Measurements from ENCODE around the gene MDP1.
"Not testable (repeated sequence)": the region's sequence is repeated elsewhere in the genome, so short reads cannot be mapped to it uniquely, and the experiment has no call there.

Gene MDP1

GRCh38 chr14:24226473-24226872 is 10.6 kb upstream of the MDP1 start:
- Histone ChIP-seq H3K9ac (ENCODE audit: insufficient read length, low read depth) (no peak overlapping the region), H3K4me1 (ENCODE audit: insufficient read depth, insufficient read length) (no peaks in the 10 kb centered on the region), H3K27me3 (ENCODE audit: insufficient read depth, insufficient read length) (no peaks in the 10 kb centered on the region), H3K9me3 (ENCODE audit: insufficient read depth, low read length) (no peaks in the 10 kb centered on the region), H3K36me3 (ENCODE audit: insufficient read depth, insufficient read length, low read length) (peaks cover 20% of the 10 kb centered on the region), H3K4me3 (ENCODE audit: insufficient read length, low read depth) (no peak overlapping the region)
- no peak for DNase-seq (ENCODE audit: low read depth, low spot score)
- TF ChIP-seq ZNF274 (IDR thresholded peaks at IDR 0.05; ENCODE audit: low read depth, low read length) (no peak), YY1 (IDR thresholded peaks at IDR 0.05; ENCODE audit: insufficient read depth, insufficient read length) (no peak), SUZ12 (IDR thresholded peaks at IDR 0.05; ENCODE audit: extremely low read depth, insufficient read depth, insufficient read length) (no peak)

- no peak overlapping the region for H3K9ac ChIP-seq (ENCODE audit: insufficient read length, low read depth)
- H3K27me3 ChIP-seq (ENCODE audit: insufficient read depth, insufficient read length), result no peaks in the 10 kb centered on the region
- H3K4me3 ChIP-seq (ENCODE audit: insufficient read length, low read depth), result no peak overlapping the region
- no peak for TF ChIP-seq SUZ12 (IDR thresholded peaks at IDR 0.05; ENCODE audit: extremely low read depth, insufficient read depth, insufficient read length)
- no peak for TF ChIP-seq ZNF274 (IDR thresholded peaks at IDR 0.05; ENCODE audit: low read depth, low read length)
- TF ChIP-seq YY1 (IDR thresholded peaks at IDR 0.05; ENCODE audit: insufficient read depth, insufficient read length), result no peak
- H3K9me3 ChIP-seq (ENCODE audit: insufficient read depth, low read length), result no peaks in the 10 kb centered on the region
- no peaks in the 10 kb centered on the region for H3K4me1 ChIP-seq (ENCODE audit: insufficient read depth, insufficient read length)
- H3K36me3 ChIP-seq (ENCODE audit: insufficient read depth, insufficient read length, low read length), result peaks cover 19% of the 10 kb centered on the region
- DNase-seq (ENCODE audit: low read depth, low spot score), result no peak
These were observed 8.8 kb upstream of the MDP1 start for GRCh38 chr14:24224618-24225071.

- H3K9me3 ChIP-seq (ENCODE audit: insufficient read depth, low read length); H3K9ac ChIP-seq (ENCODE audit: insufficient read length, low read depth); DNase-seq (ENCODE audit: low read depth, low spot score); H3K27me3 ChIP-seq (ENCODE audit: insufficient read depth, insufficient read length); H3K4me1 ChIP-seq (ENCODE audit: insufficient read depth, insufficient read length); H3K4me3 ChIP-seq (ENCODE audit: insufficient read length, low read depth): not testable (repeated sequence)
- peaks cover 11% of the 10 kb centered on the region for H3K36me3 ChIP-seq (ENCODE audit: insufficient read depth, insufficient read length, low read length)
These were observed 7.1 kb upstream of the MDP1 start for GRCh38 chr14:24222987-24223386.

GRCh38 chr14:24219521-24219920 is 3.7 kb upstream of the MDP1 start:
- H3K36me3 ChIP-seq (ENCODE audit: insufficient read depth, insufficient read length, low read length), result peaks cover 18% of the 10 kb centered on the region
- no peak overlapping the region for H3K9ac ChIP-seq (ENCODE audit: insufficient read length, low read depth)
- TF ChIP-seq SUZ12 (IDR thresholded peaks at IDR 0.05; ENCODE audit: extremely low read depth, insufficient read depth, insufficient read length) (no peak), YY1 (IDR thresholded peaks at IDR 0.05; ENCODE audit: insufficient read depth, insufficient read length) (no peak), ZNF274 (IDR thresholded peaks at IDR 0.05; ENCODE audit: low read depth, low read length) (no peak)
- no peaks in the 10 kb centered on the region for H3K4me1 ChIP-seq (ENCODE audit: insufficient read depth, insufficient read length)
- H3K27me3 ChIP-seq (ENCODE audit: insufficient read depth, insufficient read length), result no peaks in the 10 kb centered on the region
- no peak for DNase-seq (ENCODE audit: low read depth, low spot score)
- H3K9me3 ChIP-seq (ENCODE audit: insufficient read depth, low read length), result no peaks in the 10 kb centered on the region
- H3K4me3 ChIP-seq (ENCODE audit: insufficient read length, low read depth), result no peak overlapping the region

- no peak overlapping the region for H3K4me3 ChIP-seq (ENCODE audit: insufficient read length, low read depth)
- TF ChIP-seq ZNF274 (IDR thresholded peaks at IDR 0.05; ENCODE audit: low read depth, low read length) (no peak), SUZ12 (IDR thresholded peaks at IDR 0.05; ENCODE audit: extremely low read depth, insufficient read depth, insufficient read length) (no peak), YY1 (IDR thresholded peaks at IDR 0.05; ENCODE audit: insufficient read depth, insufficient read length) (no peak)
- DNase-seq (ENCODE audit: low read depth, low spot score), result no peak
- no peaks in the 10 kb centered on the region for H3K27me3 ChIP-seq (ENCODE audit: insufficient read depth, insufficient read length)
- no peaks in the 10 kb centered on the region for H3K4me1 ChIP-seq (ENCODE audit: insufficient read depth, insufficient read length)
- H3K9ac ChIP-seq (ENCODE audit: insufficient read length, low read depth), result no peak overlapping the region
- peaks cover 19% of the 10 kb centered on the region for H3K36me3 ChIP-seq (ENCODE audit: insufficient read depth, insufficient read length, low read length)
- H3K9me3 ChIP-seq (ENCODE audit: insufficient read depth, low read length), result no peaks in the 10 kb centered on the region
These were observed 3.2 kb upstream of the MDP1 start for GRCh38 chr14:24219080-24219479.

GRCh38 chr14:24216876-24217275 is 1.0 kb upstream of the MDP1 start:
- peaks cover 23% of the 10 kb centered on the region for H3K36me3 ChIP-seq (ENCODE audit: insufficient read depth, insufficient read length, low read length)

GRCh38 chr14:24216345-24216699 is 456 bp upstream of the MDP1 start:
- H3K4me1 ChIP-seq (ENCODE audit: insufficient read depth, insufficient read length), result no peaks in the 10 kb centered on the region
- H3K36me3 ChIP-seq (ENCODE audit: insufficient read depth, insufficient read length, low read length), result peaks cover 29% of the 10 kb centered on the region
- no peaks in the 10 kb centered on the region for H3K9me3 ChIP-seq (ENCODE audit: insufficient read depth, low read length)
- peak overlapping the region; percentile 38 for H3K9ac ChIP-seq (ENCODE audit: insufficient read length, low read depth)
- TF ChIP-seq SUZ12 (IDR thresholded peaks at IDR 0.05; ENCODE audit: extremely low read depth, insufficient read depth, insufficient read length) (no peak), ZNF274 (IDR thresholded peaks at IDR 0.05; ENCODE audit: low read depth, low read length) (no peak), YY1 (IDR thresholded peaks at IDR 0.05; ENCODE audit: insufficient read depth, insufficient read length) (no peak)
- H3K27me3 ChIP-seq (ENCODE audit: insufficient read depth, insufficient read length), result no peaks in the 10 kb centered on the region
- no peak overlapping the region for H3K4me3 ChIP-seq (ENCODE audit: insufficient read length, low read depth)
- DNase-seq (ENCODE audit: low read depth, low spot score), result no peak

More at GRCh38 chr14:24216876-24217275, 1.0 kb upstream of the MDP1 start:
- DNase-seq (ENCODE audit: low read depth, low spot score); H3K9ac ChIP-seq (ENCODE audit: insufficient read length, low read depth); H3K9me3 ChIP-seq (ENCODE audit: insufficient read depth, low read length); H3K4me1 ChIP-seq (ENCODE audit: insufficient read depth, insufficient read length); H3K4me3 ChIP-seq (ENCODE audit: insufficient read length, low read depth); H3K27me3 ChIP-seq (ENCODE audit: insufficient read depth, insufficient read length): not testable (repeated sequence)

Data from NT2/D1 (cell line).